ENCODE data around the gene POLK.
"Not testable (repeated sequence)": the region's sequence is repeated elsewhere in the genome, so short reads cannot be mapped to it uniquely, and the experiment has no call there.

The POLK gene

DNA sequence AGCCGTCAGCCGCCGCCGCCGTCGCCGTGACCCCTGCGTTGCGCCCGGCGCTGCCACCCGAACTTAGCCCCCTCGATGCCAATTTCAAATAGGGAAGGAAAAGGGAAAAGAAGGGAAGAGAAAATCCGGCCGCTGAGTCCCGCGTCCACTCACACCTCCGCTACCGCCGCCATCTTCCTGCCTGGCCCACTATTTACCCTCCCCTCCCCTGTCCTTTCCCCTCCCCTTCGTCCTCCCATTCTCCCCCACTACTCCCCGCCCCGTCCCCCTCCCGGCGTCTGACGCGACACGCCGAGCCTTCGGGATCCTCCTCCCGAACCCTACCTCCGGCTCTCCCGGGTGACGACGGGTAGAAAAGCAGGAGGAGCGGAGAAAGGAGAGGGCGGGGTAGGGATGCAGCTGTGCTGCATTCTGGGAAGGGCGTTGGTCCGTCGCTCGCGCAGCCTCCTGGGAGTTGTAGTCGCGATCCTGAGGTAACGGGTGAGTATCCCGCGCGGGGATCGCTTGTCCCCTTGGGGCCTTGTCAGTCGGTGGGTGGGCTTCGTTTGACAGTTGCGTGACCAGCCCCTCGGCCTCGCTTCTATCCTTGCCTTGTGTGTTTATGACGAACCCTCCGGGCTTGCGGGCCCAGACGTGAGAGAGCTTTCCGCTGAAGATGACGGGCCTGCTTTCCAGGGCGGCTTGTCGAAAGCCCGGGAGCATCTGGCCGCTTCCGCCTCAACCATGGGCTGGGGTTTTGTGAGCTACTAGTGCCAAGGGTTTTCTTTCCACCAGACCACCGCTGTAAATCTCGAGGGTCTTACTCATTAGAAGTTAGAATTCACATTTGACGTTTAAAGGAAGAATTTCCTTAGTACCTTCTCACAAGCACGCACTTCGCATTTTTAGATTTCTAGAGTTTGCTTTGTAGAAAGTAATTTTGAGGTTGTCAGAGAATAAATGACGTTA, at the start of gene POLK, which contains the start of gene CERT1:
TSS of gene POLK (plus strand) at position 457 of the 948 bp plus-strand sequence.
TSS of gene CERT1 (minus strand) at position 195 of the 948 bp plus-strand sequence. CDS start 422 bp downstream, outside the sequence.
- peak; percentile 93 for DNase-seq

DNA sequence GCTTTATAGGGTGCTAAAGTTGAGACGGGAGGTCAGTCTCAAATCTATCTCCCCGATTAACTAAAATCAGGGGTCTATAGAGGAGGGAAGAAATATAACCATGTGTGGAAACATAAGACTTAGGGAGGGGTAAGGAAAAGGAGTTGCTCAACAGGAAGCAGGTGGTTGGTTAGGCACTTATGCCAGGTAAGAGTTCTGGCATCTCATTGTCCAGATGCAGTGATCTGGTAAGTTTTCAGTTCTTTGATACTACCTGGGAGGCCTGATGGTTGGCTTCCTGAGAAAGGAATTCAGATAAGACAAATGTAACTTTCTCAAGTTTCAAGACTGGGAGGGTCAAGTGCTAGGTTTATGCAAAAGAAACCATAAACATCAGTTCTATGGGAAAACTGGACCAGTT, 48.0 kb upstream of the POLK start:
- no peak for DNase-seq

DNA sequence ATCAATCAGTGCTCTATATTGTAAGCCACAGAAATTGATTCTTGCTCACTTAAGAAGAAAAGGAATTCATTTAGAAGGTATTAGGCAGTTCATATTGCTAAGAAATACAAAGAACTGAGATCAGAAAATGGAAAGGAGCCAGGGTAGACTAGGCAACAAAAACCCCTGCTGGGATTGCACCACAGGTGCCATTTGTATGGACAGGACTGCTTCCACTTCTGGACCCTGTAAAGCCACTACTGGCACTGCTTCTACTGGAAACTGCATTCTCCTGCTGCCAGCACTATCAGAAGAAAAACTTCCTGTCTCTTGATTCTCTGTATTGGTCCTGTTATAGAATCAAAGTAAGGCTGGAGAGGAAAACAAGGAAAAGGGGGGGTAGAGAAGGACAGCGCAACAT, 46.2 kb upstream of the POLK start:
- no peak for DNase-seq

DNA sequence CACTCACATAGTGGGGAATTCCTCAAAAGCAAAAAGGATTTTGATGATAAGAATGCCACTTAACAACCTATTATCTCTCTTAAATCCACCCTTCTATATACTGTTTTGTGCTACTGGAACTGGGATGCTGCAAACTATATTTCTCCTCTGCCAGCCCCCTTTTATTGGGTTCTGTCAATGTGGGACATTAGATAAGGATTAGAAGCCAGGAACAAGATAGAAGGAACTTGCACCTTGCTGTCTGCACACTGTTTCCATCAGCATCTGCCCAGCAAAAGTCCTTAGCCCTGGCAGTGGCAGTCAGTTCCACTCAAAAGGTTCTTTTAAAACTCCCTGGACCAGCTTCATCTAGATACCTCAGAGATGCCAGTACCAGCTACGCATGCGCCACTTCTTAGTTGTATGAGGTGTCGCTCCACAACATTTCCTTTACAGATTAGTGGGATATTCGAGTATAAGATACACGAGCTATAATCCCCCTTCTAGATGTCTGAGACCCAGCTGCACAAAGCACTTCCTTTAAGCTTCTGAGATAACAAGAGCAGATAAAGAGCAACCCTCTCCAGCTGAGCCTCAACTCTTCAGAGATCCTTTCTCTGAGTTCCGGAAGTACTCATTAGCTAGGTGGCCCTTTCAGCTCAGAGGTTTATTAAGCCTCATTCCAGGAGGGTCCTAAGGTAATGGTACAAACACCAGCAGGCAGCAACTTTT, 45.5 kb upstream of the POLK start:
- no peak for DNase-seq

- DNase-seq = no peak
These were observed 43.1 kb upstream of the POLK start for GRCh38 chr5:75468593-75468992.

- DNase-seq = no peak
These were observed 42.7 kb upstream of the POLK start for GRCh38 chr5:75469017-75469416.

- DNase-seq = no peak
These were observed 40.5 kb upstream of the POLK start for GRCh38 chr5:75471193-75471592.

GRCh38 chr5:75472973-75473372, 38.7 kb upstream of the POLK start:
- DNase-seq = no peak

- DNase-seq = no peak
These were observed 38.2 kb upstream of the POLK start for GRCh38 chr5:75473463-75473862.

DNA sequence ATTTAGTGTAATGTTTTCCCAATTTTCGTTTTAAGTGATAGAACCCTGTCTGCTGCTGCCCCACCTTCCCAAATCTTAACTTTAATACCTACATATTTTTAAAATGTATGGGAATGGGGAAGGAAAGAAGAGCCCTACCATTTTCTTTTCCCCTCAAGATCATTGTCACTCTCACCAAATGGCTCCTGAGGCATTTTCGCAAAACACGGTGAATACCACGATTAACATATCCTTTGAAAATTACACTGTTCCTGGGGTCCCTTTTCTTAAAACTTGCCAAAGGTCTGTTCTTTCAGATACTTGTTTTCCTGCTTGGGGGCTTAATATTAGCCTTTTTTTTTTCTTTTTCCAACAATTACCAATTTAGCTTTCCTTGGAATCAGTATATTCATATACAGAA, 36.3 kb upstream of the POLK start:
- DNase-seq = no peak

DNA sequence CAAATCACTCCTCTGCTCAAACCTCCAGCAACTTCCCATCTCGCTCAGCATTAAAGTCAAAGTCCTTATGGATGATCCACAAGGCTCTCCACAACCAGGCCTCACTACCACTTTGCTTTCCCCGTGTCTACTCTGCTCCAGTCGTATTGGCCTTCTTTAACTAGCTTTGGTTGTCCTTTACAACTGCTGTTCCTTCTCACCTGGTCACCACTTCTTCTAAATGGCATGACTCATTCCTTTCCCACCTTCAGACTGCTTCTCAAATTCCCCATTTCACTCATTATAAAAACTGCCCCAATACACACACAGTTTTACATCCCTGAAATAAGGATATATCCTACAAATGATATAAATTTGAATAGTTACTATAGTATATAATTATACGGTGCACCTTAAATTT, 30.7 kb upstream of the POLK start:
- DNase-seq = no peak

DNA sequence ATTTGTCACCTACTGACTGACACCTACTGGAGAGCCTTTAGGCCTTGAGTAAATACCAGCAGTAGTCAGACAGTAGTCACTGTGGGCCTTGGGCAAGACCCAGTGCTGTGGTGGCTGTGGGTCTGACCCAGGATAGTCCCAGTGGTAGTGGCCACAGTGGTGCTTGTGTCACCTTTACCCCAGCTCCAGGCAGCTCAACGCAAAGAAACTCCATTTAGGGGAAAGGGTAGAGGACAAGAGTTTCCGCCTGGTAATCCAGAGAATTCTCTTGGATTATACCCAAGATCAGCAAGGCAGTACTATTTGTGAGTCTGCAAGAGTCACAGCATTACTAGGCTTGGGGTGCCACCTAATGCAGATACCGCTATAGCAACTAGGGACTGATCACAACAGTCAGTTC, 29.2 kb upstream of the POLK start:
- DNase-seq = no peak

- no peak for DNase-seq
These were observed 27.1 kb upstream of the POLK start for GRCh38 chr5:75484605-75485004.

DNA sequence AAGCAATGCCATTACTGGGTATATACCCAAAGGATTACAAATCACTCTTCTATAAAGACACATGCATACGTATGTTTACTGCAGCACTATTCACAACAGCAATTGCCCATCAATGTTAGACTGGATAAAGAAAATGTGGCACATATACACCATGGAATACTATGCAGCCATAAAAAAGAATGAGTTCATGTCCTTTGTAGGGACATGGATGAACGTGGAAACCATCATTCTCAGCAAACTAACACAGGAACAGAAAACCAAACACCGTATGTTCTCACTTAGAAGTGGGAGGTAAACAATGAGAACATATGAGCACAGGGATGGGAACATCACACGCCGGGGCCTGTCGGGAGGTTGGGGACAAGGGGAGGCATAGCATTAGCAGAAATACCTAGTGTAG, 21.8 kb upstream of the POLK start:
- DNase-seq = not testable (repeated sequence)

DNA sequence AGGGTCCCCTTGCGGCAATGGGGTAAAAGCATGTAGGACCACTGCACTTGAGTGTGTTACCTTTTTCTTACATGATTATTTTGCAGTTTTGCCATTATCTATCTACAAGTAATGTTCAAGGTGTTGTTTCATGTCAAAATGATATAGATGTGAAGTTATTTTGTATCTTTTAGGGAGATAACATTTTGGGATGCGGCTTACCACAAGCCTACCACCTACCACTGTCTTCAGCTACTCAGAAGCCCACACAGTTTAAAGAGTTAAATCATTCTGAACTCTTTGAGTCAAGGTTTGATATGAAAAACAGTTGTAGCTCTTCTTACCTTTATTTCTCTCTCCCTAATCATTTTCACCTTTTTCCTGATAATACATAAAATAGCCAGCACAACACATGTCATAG, 20.1 kb upstream of the POLK start:
- DNase-seq = no peak

- no peak for DNase-seq
These were observed 15.7 kb upstream of the POLK start for GRCh38 chr5:75496026-75496425.

DNA sequence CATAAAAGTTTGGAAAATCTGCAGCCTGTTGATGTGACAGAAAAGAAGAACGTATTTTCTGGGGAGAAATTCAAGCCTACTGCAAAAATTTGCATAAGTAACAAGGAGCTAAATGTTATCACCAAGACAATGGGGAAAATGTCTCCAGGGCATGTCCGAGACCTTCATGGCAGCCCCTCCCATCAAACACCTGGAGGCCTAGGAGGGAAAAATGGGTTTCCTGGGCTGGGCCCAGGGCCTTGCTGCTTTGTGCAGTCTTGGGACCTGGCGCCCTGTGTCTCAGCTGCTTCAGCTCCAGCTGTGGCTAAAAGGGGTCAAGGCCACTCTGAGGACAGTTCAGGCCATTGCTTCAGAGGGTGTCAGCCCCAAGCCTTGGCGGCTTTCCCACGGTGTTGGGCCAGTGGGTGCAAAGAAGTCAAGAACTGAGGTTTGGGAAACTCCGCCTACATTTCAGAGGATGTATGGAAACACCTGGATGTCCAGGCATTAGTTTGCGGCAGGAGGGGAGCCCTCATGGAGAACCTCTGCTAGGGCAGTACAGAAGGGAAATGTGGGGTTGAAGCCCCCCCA, 13.4 kb upstream of the POLK start:
- no peak for DNase-seq

GRCh38 chr5:75498875-75499274, 12.8 kb upstream of the POLK start:
- not testable (repeated sequence) for DNase-seq

DNA sequence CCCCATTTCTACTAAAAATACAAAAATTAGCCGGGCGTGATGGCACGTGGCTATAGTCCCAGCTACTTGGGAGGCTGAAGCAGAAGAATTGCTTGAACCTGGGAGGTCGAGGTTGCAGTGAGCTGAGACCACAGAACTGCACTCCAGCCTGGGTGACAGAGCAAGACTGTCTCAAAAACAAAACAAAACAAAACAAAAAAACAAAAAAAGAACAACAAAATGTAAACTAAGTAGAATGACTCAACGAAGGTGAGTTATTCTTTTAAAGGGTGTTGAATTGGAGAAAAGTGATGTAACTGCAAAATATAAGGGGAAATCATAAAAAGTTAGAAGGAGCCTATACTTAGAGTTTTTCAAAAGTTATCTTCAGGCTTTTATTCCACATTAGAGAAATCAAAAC, 6.6 kb upstream of the POLK start:
- not testable (repeated sequence) for DNase-seq

GRCh38 chr5:75507841-75508240, 3.9 kb upstream of the POLK start:
- no peak for DNase-seq

GRCh38 chr5:75509546-75509945, 2.1 kb upstream of the POLK start:
- DNase-seq = no peak

- DNase-seq = no peak
These were observed 1.7 kb upstream of the POLK start for GRCh38 chr5:75509956-75510355.

- DNase-seq = peak; percentile 61
These were observed 1.3 kb upstream of the POLK start for GRCh38 chr5:75510417-75510835.

Measured in activated CD8-positive, alpha-beta memory T cell treated with anti-CD3 and anti-CD28 coated beads, Interleukin-2, amount 50 U/mL, for 48 hours (primary cell).